Epithelial cell of alveolus of lung (primary cell): ENCODE data around the gene TMEM150A. TPM values are rescaled to one million over a fixed set of nuclear protein-coding genes. Genes with fewer than 3 reads are reported as not detected.

Source experiments
- total RNA-seq: library from RNA; depleted of rRNA; stranded (reverse); fragments of >200 nt; gene quantifications from 2 replicates; pipeline ENCODE4 v1.2.1, GENCODE V29; 2015

Gene TMEM150A
- 7.9 and 15.1 TPM in 2 replicates for total RNA-seq

DNA sequence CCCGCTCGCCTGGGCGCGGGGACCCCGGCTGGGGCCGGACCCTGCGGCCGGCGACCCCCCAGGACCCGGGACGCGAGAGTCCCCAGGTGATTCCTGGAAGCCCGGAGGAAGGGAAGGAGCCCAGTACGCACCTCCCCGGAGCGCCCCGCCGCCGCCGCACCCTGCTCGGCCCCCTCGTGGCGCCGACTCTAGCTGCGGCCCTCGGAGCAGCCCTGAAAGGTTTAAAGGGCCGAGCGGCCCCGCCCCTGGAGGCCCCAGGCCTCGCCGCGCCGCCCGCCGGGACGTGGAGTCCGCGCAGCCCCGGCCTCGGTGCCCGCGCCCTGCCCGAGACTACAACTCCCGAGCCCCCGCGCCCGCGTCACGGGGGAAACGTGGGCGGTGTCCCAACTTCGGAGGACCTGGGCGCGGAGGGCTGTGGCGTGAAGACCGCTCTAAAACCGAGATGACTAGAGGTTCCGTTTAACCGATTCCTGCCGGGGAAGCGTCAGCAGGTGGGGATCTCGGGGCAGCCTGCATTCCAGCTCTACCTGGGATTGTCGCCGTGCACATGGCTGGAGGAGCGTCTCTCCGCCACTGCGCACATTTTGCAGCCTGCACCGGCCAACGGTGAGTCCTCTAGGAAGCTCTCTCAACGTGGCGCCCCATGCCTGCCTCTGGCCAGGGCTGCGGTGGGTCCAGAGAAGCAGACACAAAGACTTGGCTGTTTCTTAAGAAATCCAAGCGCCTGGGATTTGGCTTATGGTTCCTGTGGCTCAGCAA is at the start of gene TMEM150A:
Gene TMEM150A (minus strand): TSS at position 223 of the 759 bp plus-strand sequence. CDS start 750 bp downstream, outside the sequence.

GRCh38 chr2:85611705-85612587 is 9.4 kb upstream of the TMEM150A start, which contains the start of gene C2orf68:
C2orf68 (minus strand) TSS chr2:85612066; CDS start chr2:85611984, 82 bp downstream.

GRCh38 chr2:85595301-85596025 is 7.0 kb downstream of the TMEM150A start, which contains the start of gene RNF181:
RNF181 (plus strand) TSS chr2:85595745; CDS start chr2:85595764, 19 bp downstream.

DNA sequence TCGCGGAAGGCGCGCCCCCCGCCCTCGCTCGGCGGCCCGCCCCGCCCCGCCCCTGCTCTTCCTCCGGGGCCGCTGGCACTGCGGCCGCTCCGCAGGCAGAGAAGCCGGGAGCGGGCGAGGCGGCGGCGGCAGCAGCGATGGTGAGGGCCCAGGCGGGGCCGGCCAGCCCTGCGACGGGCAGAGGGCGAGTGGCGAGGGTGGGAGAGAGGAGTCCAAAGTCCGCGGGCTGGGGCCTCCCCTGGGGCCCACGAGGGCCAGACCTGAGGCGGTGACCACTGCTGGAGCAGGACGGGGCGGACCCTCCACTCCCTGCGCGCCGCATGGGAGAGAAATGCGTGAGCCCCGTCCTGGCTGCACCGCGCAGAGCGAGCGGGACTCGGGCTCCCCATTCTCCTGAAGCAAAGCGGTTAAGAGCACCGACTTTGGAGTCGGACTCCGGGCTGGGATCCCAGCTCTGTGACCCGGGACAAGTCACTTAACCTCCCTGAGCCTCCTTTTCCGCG is 18.1 kb downstream of the TMEM150A start, which contains the start of gene VAMP5:
Gene VAMP5 (plus strand): TSS at position 78 of the 503 bp plus-strand sequence. CDS start 60 bp downstream, at position 138.

DNA sequence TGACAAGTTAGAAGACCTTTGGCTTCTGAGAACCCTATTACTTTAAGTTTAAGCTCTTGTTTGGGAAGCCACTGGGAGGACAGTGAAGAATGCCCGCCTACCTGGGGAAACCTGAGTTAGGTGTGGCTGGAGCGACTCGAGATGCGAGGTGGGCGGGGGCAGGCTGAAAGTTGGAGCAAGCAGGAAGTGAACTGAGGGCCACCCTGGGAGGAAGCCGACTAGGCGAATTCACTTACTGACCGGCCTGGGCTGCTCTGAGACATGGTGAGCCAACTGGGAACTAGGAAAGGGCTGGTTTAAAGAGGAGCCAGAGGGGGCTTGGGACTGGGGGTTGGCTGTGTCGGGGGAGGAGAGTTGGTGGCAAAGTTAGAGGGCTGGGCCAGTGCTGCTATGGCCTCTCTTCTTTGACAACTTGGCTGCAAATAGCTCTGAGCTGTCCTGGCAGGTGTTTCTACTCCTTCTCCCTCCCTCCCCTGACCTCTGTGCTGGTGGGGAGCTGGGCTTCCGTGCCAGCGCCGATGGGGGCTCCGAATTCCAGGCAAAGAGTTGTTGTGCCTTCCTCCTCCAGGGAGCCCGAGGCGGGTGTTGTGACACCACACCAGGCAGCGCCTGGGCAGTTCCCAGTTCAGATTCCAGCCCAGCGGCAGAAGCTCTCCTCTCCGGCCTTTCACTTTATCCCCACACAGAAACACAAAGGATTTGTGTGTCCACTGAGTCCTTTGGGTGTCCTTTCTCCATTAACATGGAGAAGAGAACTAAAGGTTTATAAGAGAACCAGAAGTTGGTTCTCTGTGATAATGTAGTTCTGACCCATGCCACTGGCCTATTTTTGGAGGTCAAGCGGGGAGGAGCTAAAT is 24.9 kb downstream of the TMEM150A start, which contains the start of gene VAMP8:
Gene VAMP8 (plus strand): TSS at position 201 of the 857 bp plus-strand sequence. CDS start 61 bp downstream, at position 262.

DNA sequence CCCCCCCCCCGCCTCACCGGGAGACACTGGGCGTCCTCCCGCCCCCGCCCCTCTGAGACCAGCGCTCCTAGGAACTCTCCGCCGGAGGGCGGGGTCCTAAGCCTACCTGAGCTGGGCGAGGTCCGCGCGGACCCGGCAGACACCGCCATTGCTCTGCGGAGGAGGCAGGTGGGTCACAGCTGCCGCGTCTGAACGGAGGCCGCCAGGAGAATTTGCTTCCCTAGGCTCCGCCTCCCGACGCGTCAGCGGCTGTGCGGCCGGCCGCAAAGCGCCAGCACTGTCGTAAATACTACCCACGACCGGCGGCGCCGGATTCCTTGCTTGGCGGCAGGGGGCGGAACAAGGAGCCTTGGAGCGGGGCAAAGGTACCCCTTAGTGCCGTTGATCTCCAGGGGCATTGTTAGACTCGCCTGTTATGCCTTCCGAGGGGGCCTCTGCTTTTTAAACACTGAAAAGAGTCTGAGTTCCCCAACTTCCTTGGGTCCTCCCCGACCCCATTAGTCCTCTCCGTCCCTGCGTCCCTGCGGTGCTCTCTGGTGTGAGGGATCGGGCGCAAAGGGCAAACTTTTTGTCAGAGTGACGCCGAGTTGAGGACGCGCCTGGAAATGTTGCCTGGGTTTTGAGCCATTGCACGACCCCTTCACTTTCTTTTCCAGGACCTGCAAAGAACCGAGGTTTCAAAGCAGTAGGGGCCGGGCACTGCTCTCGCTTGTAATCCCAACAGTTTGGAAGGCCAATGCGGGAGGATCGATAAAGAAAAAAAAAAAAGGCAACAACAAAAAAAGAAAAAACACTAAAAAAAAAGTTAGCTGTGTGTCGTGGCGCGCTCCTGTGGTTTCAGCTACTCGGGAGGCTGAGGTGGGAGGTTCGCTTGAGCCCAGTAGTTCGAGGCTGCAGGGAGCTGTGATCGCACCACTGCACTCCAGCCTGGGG is 41.0 kb downstream of the TMEM150A start, which contains the start of gene GGCX:
Gene GGCX (minus strand): TSS at position 214 of the 933 bp plus-strand sequence. CDS start 65 bp downstream, at position 149.

Other genes with a start within 250 kb of the TMEM150A start
- 29.2 and 35.4 TPM in 2 replicates for gene RETSAT, start 248.2 kb downstream of the TMEM150A start, total RNA-seq
- gene ELMOD3, start 247.9 kb downstream of the TMEM150A start, total RNA-seq, result 7.1 and 18.2 TPM in 2 replicates
- gene CAPG, start 192.3 kb downstream of the TMEM150A start, total RNA-seq, result 108 and 196 TPM in 2 replicates
- 0.13 TPM in 1 of 2 replicates, not detected in the other for gene SH2D6, start 184.0 kb downstream of the TMEM150A start, total RNA-seq
- gene MAT2A, start 63.5 kb downstream of the TMEM150A start, total RNA-seq, result 46.6 and 56.6 TPM in 2 replicates
- 27.1 and 59.7 TPM in 2 replicates for gene GGCX, start 41.2 kb downstream of the TMEM150A start, total RNA-seq
- 3.2 and 13.1 TPM in 2 replicates for gene VAMP8, start 25.1 kb downstream of the TMEM150A start, total RNA-seq
- 63.6 and 76.9 TPM in 2 replicates for gene VAMP5, start 18.3 kb downstream of the TMEM150A start, total RNA-seq
- 212 and 244 TPM in 2 replicates for gene RNF181, start 7.0 kb downstream of the TMEM150A start, total RNA-seq
- gene C2orf68, start 9.4 kb upstream of the TMEM150A start, total RNA-seq, result 14.6 and 16.2 TPM in 2 replicates
- gene USP39, start 13.5 kb upstream of the TMEM150A start, total RNA-seq, result 49.3 and 68.1 TPM in 2 replicates
- gene SFTPB, start 65.5 kb upstream of the TMEM150A start, total RNA-seq, result 1.9 TPM in 1 of 2 replicates, not detected in the other
- 0.24 TPM in 1 of 2 replicates, not detected in the other for gene GNLY, start 91.7 kb upstream of the TMEM150A start, total RNA-seq
- gene ATOH8, start 151.3 kb upstream of the TMEM150A start, total RNA-seq, result 5.3 and 63.2 TPM in 2 replicates